Activated CD4-positive, CD25-positive, alpha-beta regulatory T cell treated with anti-CD3 and anti-CD28 coated beads, Interleukin-2, amount 50 U/mL, for 16 hours (primary cell): Measurements from ENCODE around the gene AP4M1.
"Not testable (repeated sequence)": the region's sequence is repeated elsewhere in the genome, so short reads cannot be mapped to it uniquely, and the experiment has no call there.

Source experiments
- DNase-seq: peaks from one replicate; pipeline ENCODE4 v3.0.0-alpha.2; 2020; ENCODE audit warnings: low read depth, low spot score

AP4M1 gene

DNA sequence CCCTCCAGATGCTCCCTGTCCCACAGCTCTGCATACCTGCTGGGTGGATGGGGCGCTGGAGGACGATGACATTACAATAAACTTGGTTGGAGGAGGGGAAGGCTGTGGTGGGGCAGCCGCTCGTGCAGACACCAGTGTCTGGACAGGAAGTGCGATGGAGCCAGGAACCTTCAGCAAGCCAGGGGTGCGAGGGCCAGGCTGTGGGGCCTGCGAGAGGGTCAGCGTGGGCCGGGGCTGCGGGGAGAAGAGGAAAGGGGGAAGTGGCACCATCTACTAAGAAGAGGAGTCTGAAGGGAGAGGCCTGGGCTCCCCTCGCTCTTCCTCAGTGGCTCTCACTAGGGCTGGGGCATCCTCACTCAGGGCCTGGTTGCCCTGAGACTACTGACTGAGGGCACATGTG is 6.4 kb downstream of the AP4M1 start:
- DNase-seq = no peak

DNA sequence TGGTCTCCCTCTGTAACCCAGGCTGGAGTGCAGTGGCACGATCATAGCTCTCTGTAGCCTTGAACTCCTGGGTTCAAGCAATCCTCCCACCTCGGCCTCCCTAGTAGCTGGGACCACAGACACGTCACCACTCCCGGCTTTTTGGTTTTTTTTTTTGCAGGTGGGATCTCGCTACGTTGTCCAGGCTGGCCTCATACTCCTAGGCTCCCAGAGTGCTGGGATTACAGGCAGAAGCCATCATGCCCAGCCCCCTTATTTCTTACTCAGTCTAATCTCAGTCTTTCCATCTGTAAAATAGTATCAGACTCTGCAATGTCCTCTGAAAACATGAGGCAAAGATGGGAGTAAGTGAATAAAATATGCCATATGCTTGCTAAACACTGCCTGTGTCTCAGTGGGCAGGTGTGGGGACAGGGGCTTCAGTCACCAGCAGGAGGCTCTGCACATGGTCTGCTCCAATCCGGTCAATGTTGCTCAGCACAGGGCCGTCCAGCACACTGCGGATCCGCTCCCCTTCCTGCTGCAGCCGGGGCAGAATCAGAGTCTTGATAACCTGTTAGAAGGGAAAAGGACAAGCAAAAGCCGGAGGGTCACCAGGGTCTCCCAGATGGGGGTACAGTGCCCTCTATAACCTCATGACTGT is 8.2 kb downstream of the AP4M1 start:
- no peak for DNase-seq

DNA sequence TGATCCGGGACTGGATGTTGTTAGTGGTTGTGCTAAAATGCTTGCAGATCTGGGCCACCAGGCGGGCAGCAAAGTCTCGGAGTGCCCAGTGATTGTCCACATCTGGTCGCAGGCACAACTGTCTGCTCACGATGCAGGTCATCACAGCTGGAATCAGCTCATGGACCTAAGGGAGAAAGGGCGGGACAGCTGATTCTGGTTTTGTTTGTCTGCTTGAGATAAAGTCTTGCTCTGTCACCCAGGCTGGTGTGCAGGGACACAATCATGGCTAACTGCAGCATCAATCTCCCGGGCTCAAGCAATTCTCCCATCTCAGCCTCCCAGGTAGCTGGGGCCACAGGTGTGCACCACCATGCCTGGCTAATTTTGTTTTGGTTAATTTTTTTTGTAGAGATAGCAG is 9.7 kb downstream of the AP4M1 start:
- no peak for DNase-seq

DNA sequence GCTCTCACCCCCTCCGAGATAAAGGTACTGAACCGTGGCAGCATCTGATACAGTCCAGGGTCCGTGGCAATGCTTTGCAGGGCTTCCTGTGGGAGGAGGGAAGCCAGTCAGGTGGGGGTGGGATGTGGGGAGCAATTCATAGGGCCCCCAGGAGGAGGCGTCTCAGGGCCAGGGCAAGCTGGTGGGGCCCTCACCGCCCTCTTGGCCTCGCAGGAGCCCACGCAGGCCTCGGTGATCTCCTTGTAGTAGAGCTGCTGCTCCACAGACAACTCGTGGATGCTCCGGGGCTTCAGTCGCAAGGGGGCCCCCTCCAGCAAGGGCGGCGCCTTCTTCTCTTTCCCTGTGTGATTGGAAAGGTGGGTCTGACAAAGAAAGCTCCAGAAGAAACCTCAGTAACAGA is 10.5 kb downstream of the AP4M1 start:
- DNase-seq = no peak

DNA sequence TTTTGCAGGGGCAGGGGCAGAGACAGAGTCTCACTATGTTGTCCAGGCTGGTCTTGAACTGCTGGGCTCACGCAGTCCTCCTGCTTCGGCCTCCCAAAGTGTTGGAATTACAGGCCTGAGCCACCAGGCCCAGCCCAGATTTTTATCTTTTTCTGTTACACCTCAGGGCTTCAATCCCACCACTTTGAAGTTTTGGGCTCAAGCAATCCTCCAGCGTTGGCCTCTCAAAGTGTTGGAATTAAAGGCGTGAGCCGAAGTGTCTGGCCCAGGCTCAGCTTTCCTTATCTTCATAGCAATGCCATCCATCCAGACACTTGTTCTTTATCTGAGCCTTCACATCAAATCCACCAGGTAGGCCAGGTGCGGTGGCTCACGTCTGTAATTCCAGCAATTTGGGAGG is 13.6 kb downstream of the AP4M1 start:
- DNase-seq = no peak

DNA sequence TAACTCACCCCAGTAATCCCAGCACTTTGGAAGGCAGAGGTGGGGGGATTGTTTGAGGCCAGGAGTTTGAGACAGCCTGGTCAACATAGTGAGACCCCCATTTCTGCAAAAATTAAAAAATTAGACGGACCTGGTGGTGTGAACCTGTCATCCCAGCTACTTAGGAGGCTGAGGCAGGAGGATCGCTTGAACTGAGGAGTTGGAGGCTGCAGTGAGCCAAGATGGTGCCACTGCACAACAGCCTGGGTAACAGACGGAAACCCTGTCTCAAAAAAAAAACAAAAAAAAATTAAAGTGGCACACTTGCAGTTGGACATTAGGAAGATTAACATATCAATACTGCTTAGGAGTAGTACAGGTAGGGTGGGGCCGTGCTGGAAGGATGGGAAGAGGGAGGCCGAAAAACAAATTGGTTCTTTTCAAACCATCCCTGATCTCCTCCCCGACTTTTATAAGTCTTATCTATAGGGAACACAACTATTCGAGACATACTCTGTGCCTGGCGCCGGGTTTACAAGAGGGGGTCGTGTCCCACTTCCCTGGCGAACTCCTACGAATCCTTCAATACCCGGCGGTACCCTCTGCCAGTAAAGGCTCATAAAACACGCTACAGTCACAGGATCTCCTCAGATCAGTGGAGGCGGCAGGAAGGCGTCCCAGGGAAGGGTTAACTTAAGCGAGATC is 17.1 kb downstream of the AP4M1 start:
- no peak for DNase-seq

DNA sequence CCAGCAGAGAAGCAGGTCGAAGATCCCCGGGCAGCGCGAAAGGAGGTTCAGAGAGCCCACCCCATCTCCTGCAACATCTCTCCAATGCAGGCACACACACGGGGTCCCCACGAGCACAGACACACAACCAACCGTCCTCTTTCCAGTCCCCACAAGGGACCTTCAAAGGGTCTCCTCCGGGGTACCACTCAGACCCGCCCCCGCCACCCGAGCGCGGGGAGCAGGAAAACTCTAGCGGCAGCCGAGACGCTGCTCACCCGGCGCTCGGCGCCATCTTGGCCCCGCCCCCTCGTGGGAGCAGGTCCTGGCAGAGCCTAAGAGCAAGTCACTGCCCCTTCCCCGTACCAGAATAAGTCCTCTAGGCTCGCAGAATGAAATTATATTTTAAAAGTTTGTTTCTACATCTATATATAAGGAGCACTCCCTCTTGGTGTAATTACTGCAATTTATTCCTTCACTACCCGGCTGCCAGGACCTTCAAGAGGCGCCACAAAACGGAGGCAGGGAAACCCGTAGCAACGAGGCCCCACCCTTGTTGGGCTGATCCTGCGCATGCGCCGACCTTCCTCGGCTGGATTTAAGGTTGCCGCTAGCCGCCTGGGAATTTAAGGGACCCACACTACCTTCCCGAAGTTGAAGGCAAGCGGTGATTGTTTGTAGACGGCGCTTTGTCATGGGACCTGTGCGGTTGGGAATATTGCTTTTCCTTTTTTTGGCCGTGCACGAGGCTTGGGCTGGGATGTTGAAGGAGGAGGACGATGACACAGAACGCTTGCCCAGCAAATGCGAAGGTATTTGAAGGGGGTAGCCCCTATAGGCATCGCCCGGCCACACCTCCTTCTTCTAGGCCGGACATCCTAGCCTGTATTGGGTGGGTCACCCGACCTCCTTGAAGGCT is 17.9 kb downstream of the AP4M1 start, which contains the start of the genes CNPY4 and TAF6:
Gene CNPY4 (plus strand): TSS at position 563 of the 898 bp plus-strand sequence. CDS start 111 bp downstream, at position 674.
Gene TAF6 (minus strand): TSS at position 287 of the 898 bp plus-strand sequence. CDS start 5,149 bp downstream, outside the sequence.
- DNase-seq = peak; percentile 90

DNA sequence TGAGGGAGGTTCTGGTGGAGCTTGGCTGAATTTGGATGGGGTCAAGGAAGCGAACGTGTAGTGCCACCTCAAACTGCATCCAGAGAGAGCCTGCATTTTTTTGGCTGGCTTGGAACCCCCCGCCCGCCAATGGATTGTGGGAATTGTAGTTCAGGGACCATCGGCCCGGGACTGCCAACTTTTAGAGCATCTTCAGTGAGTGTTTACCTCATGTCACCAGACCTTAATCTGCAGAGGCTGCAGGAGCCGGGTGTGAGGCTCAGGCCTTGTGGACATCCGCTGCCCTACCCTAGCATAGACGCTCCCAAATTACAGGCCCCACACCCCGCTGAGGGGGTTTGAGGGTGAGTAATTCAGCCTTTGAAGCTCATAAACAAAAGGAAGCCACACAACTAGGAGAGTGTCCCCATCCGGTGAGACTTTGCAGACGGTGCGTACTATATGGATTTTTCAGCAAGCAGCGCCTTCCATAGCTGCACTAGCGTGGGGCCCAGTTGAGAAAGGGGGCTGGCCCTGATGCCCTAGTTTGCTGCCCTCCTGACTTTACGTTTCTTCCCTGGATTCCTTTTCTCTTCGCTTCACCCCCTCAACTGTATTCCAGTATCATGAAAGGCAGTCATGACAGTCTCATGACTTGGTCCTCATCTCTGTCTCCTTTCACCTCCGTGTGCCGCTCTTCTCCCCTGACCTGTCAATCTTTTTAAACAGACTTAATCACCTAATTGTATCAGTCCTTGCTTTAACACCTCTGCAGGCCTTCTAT is 18.7 kb downstream of the AP4M1 start:
- peak; percentile 45 for DNase-seq

DNA sequence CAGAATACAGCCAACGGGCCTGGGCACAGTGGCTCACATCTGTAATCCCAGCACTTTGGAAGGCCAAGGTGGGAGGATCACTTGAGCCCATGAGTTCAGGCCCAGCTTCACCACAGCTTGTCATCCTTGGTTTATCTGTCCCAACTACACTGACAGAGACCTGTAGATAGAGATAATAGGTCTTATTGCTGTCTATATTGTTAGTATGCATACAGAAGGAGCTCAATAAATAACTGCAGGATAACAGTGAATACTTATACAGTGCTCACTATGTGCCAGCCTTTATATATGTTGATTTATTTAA is 19.2 kb downstream of the AP4M1 start:
- no peak for DNase-seq

DNA sequence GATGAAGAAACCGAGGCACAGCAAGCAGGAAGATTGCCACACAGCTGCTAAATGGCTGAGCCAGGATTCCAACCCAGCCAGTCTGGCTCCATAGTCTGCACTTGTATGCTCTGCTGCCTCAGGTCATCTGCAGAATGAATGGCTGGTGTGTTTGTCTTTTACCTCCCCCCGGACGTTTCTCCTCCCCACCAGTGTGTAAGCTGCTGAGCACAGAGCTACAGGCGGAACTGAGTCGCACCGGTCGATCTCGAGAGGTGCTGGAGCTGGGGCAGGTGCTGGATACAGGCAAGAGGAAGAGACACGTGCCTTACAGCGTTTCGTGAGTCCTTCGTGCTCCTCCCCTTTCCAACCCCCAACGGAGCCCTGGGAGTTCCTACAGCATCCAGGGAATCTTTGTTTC is 20.6 kb downstream of the AP4M1 start:
- no peak for DNase-seq

DNA sequence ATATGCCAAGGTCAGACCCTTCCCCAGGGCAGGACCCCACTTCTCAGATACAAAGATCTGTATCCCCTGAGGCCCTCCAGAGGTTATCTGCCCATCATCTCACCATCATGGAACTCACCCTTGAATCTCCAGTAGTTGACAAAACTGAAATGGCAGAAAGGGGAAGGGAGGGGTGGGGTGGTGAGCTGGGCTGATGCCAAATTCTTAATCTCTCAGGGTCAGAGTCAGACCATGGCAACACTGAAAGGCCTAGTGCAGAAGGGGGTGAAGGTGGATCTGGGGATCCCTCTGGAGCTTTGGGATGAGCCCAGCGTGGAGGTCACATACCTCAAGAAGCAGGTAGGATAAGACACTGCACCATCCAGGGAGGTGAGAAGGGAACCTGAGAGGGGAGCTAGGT is 21.1 kb downstream of the AP4M1 start:
- no peak for DNase-seq

DNA sequence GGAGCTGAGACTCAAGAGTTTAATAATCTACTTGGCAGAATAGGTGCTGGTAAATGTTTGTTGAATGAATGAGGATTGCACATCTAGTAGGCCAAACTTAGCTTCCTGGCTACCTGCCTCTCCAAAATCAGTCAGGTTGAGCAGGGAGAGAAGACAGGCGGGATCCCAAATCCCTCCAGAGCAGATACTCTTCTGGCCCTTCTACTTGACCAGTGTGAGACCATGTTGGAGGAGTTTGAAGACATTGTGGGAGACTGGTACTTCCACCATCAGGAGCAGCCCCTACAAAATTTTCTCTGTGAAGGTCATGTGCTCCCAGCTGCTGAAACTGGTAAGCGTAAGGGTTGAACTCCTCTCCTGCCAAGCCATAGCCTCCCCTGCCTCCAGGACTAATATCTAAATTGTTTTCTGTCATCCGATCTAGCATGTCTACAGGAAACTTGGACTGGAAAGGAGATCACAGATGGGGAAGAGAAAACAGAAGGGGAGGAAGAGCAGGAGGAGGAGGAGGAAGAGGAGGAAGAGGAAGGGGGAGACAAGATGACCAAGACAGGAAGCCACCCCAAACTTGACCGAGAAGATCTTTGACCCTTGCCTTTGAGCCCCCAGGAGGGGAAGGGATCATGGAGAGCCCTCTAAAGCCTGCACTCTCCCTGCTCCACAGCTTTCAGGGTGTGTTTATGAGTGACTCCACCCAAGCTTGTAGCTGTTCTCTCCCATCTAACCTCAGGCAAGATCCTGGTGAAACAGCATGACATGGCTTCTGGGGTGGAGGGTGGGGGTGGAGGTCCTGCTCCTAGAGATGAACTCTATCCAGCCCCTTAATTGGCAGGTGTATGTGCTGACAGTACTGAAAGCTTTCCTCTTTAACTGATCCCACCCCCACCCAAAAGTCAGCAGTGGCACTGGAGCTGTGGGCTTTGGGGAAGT is 23.1 kb downstream of the AP4M1 start:
- no peak for DNase-seq

DNA sequence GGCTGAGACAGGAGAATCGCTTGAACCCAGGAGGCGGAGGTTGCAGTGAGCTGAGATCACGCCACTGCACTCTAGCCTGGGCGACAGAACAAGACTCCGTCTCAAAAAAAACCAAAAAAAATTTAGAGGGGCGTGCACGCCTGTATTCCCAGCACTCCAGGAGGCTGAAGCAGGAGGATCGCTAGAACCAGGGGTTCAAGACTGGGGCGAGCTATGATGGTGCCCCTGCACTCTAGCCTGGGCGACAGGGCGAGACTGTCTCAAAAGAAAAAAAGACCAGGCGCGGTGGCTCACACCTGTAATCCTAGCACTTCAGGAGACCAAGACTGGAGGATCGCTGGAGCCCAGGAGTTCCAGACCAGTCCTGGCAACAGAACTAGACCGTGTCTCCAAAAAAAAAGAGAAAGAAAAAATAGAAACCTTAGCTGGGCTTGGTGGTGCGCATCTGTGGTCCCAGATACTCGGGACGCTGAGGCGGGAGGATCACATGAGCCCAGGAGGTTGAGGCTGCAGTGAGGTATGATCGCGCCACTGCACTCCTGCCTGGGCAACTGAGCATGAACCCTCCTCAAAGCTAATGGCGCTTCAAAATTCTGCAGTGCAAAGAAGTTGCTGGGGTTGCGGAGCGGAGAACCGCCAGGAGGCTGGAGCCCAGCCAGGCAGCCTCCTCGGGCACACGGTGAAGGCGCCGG is 24.9 kb downstream of the AP4M1 start:
- DNase-seq = no peak

DNA sequence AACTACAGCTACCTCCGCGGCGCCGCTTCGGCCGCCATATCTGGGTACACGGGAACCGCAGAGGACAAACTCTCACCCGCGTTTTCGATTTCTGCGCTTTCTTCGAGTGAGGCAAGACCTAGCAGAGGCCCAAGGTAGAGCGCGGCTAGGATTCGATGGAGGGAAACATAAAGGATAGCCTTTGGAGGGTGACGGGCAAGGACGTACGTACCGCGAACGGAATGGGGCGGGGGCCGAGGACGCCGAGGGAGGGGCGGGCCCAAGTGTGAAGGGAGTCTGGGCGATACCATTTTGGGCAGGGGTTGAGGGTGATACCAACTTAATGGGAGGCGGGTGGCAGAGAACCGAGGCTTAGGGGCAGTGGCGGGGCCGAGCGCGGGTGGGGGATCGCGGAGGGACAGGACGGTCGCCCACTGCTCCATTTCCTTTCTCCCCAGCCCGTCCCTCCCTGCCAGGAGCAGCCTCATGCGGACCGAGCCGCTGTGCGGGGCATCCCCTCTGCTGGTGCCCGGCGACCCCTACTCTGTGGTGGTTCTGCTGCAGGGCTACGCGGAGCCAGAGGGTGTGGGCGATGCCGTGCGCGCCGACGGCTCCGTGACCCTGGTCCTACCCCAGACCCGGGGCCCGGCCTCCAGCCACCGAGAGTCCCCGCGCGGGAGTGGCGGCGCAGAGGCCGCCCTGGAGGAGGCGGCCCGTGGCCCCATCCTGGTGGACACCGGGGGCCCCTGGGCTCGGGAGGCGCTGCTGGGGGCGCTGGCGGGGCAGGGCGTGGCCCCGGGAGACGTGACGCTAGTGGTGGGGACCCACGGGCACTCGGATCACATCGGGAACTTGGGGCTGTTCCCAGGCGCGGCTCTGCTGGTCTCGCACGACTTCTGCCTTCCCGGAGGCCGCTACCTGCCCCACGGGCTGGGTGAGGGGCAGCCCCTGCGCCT is 25.8 kb downstream of the AP4M1 start, which contains the start of gene MBLAC1:
Gene MBLAC1 (plus strand): TSS at position 37 of the 935 bp plus-strand sequence. CDS start 429 bp downstream, at position 466.
- DNase-seq = peak; percentile 83

DNA sequence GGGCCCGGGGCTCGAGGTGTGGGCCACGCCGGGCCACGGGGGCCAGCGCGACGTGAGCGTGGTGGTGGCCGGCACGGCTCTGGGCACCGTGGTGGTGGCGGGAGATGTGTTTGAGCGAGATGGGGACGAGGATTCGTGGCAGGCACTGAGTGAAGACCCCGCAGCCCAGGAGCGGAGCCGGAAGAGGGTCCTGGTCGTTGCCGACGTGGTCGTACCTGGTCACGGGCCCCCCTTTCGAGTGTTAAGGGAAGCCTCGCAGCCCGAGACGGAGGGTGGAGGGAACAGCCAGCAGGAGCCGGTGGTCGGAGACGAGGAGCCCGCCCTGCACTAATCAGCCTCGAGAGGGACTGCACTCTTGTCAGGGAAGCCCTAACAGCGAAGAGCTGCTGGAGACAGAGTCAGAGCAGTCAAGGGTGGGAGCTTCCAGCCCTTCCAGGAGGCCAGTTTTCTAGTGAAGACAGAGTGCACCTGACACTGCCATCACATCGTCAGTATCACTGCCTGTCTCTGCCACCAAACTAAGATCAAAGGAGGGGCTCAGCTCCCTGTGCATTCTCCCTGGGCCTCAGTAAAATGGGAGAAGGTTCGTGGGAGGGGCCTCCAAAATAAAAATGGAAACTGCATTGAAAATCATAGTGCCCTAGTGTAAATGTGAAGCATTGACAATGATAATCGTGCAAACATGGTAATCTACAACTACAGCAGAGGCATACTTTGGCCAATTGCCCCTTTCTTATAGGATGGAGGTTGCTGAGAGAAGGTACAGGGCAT is 26.6 kb downstream of the AP4M1 start:
- DNase-seq = no peak

DNA sequence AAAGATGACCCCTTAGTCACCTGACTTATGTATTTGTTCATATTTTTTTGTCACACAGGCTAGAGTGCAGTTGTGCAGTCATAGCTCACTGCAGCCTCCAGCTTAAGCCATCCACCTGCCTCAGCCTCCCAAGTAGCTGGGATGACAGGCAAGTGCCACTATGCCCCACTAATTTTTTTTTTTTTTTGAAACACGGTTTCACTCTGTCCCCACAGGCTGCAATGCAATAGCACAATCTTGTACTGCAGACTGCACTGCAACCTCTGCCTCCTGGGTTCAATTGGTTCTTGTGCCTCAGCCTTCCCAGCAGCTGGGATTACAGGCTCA is 27.2 kb downstream of the AP4M1 start:
- DNase-seq = no peak

DNA sequence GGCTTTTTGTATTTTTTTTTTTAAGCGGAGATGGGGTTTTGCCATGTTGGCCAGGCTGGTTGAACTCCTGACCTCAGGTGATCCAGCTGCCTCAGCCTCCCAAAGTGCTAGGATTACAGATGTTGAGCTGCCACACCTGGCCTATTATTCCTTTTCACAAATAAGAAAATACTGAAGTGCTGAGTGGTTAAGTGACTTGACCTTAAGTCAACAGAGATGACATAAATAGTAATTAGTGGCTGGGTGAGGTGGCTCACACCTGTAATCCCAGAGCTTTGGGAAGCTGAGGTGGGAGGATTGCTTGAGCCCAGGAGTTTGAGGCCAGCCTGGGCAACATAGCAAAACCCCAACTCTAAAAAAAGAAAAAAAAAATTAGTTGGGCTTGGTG is 28.8 kb downstream of the AP4M1 start:
- DNase-seq = not testable (repeated sequence)
